ENCODE results near the gene HDAC9. TPM values are rescaled to one million over a fixed set of nuclear protein-coding genes. Genes with fewer than 3 reads are reported as not detected.

HDAC9 gene
- total RNA-seq, 2 experiments from 2014 or later: 0.22 to 0.33 TPM

DNA sequence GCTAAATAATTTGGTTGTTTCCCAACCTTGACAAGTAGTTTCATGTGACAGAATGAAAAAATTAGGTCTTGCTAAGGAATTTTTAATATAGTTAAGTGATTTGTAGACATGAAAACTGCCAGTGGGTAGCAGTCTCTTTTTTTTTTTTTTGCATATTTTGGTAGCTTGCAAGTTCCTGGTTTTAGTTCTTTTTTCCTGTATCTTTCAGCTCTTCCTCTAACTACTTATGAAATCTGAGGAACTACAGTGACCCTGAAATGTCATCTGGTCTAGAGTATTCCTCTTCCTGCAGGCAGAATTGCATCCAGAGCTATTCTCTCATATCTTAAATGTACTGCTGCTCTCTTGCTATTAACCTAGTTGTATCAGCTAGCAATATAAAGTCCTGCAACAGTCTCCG is 160.4 kb downstream of the HDAC9 start:
- DNase-seq: no peak
- H3K36me3 Mint-ChIP-seq (ENCODE audit: low read depth): no peaks in the 10 kb centered on the region
- no peaks in the 10 kb centered on the region for H3K4me1 Mint-ChIP-seq
- ChIA-PET CTCF (interaction anchor here (0.7 to 1.6 kb wide), 2 partner anchors 10 to 1103 kb away, joined by 3 to 4 read pairs; no protein-coding TSS in a partner anchor), POLR2A (no interaction called here)
- H3K27ac Mint-ChIP-seq: no peak overlapping the region
- no peaks in the 10 kb centered on the region for H3K27me3 Mint-ChIP-seq
- H3K4me3 Mint-ChIP-seq: no peak overlapping the region
- no peaks in the 10 kb centered on the region for H3K9me3 Mint-ChIP-seq

DNA sequence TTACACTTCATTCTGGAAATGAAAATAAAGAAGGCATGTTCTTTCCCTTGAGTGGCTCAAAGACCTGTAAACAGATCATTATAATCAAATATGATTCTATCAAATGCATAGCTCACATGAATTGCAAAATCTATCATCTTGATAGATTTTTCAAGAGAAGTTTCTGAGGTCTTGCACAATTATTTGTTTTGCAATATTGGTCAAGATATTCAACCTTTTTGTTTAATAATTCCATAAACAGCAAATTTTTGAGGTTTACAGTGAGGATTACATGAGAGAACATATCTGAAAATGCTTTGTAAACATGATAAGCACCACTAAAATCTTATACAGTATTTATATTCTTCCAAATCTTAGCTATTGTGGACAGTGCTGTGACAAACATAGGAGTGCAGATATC is 160.8 kb downstream of the HDAC9 start:
- POLR2A ChIA-PET: no interaction called here
- no peak overlapping the region for H3K4me3 Mint-ChIP-seq
- no peaks in the 10 kb centered on the region for H3K36me3 Mint-ChIP-seq (ENCODE audit: low read depth)

DNA sequence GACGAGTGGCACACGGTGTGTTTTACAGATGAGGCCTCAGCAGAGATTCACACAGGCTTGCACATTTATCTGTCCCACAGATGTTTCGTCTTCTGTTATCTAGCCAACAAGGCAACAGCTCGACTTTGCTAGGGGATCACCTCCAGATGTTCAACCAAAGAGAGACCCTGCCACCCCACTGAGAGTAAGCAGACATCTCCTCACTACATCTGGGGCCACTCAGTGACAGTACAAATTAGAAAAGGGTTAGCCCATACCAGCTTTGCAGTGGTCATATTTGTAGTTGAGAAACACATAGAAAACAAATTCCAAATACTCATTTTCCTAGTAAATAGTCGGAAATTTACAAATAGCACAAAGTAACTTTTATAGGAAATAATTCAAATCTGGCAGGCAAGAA is 164.2 kb downstream of the HDAC9 start:
- ChIA-PET CTCF (no interaction called here), POLR2A (no interaction called here)
- H3K36me3 Mint-ChIP-seq (ENCODE audit: low read depth): no peaks in the 10 kb centered on the region
- no peak overlapping the region for H3K27ac Mint-ChIP-seq
- H3K4me3 Mint-ChIP-seq: no peak overlapping the region
- H3K9me3 Mint-ChIP-seq: no peaks in the 10 kb centered on the region
- no peaks in the 10 kb centered on the region for H3K27me3 Mint-ChIP-seq
- no peak for DNase-seq
- no peaks in the 10 kb centered on the region for H3K4me1 Mint-ChIP-seq

More for the DNA sequence above, 160.8 kb downstream of the HDAC9 start:
- CTCF ChIA-PET: interaction anchor here (1.6 kb wide), 1 partner anchor 10 kb away, joined by 4 read pairs; no protein-coding TSS in a partner anchor
- Mint-ChIP-seq H3K4me1 (no peaks in the 10 kb centered on the region), H3K27ac (no peak overlapping the region), H3K27me3 (no peaks in the 10 kb centered on the region), H3K9me3 (no peaks in the 10 kb centered on the region)
- no peak for DNase-seq

DNA sequence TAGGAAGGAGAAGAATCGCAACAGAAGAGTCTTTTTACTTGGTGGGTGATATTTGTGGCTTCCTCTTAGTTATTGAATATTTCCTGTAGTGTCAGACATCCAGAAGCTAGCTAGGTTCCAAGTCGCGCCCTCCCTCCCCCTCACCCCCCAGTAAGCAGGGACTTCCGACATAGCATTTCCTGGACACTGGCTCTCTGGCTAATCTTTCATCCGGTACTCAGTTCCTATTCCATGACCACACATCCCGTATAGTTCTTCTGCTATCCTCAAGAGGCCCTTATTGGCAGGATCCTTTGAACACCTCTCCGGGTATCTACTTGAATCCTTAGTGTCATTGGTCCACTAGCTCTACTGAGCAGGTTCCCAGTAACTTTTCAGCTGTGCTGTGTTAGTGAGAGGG is 167.8 kb downstream of the HDAC9 start:
- POLR2A ChIA-PET: no interaction called here
- Mint-ChIP-seq H3K27ac (no peak overlapping the region), H3K36me3 (ENCODE audit: low read depth) (no peaks in the 10 kb centered on the region), H3K4me1 (no peaks in the 10 kb centered on the region), H3K27me3 (no peaks in the 10 kb centered on the region), H3K4me3 (no peak overlapping the region), H3K9me3 (no peaks in the 10 kb centered on the region)
- DNase-seq: no peak
- CTCF ChIA-PET: no interaction called here

DNA sequence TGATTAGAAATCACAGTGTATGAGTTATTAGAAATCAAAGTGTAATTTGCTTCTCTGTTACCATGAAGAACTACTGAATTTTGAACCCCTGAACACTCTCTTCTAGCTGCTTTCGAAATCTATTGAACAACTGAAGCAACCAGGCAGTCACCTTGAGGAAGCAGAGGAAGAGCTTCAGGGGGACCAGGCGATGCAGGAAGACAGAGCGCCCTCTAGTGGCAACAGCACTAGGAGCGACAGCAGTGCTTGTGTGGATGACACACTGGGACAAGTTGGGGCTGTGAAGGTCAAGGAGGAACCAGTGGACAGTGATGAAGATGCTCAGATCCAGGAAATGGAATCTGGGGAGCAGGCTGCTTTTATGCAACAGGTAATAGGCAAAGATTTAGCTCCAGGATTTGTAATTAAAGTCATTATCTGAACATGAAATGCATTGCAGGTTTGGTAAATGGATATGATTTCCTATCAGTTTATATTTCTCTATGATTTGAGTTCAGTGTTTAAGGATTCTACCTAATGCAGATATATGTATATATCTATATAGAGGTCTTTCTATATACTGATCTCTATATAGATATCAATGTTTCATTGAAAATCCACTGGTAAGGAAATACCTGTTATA is 170.7 kb downstream of the HDAC9 start:
- ChIA-PET CTCF (interaction anchor here (0.9 to 1.2 kb wide), 2 partner anchors 10 to 12 kb away, joined by 3 to 4 read pairs; no protein-coding TSS in a partner anchor), POLR2A (no interaction called here)
- Mint-ChIP-seq H3K9me3 (no peaks in the 10 kb centered on the region), H3K27ac (no peak overlapping the region), H3K4me3 (no peak overlapping the region), H3K36me3 (ENCODE audit: low read depth) (no peaks in the 10 kb centered on the region), H3K4me1 (no peaks in the 10 kb centered on the region), H3K27me3 (no peaks in the 10 kb centered on the region)
- DNase-seq: peak; percentile 71

DNA sequence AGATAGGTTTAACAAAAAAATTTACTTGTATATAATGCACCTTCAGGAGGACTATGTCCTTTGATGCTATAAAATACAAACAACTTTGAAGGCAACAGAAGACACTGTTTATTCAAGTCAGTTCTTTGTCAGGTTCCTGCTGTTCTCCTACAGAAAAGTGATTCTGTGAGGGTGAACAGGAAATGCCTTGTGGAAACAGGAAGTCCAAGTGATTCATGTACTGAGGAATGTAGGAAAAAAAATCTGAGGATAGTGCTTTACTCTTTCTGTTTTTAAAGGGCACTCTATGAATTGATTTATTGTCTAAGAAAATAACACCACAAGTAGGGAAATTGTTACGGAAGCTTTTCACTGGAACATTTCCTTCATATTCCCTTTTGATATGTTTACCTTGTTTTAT is 171.9 kb downstream of the HDAC9 start:
- Mint-ChIP-seq H3K9me3 (no peaks in the 10 kb centered on the region), H3K4me3 (no peak overlapping the region), H3K27ac (no peak overlapping the region), H3K36me3 (ENCODE audit: low read depth) (no peaks in the 10 kb centered on the region), H3K27me3 (no peaks in the 10 kb centered on the region), H3K4me1 (no peaks in the 10 kb centered on the region)
- ChIA-PET CTCF (no interaction called here), POLR2A (no interaction called here)
- no peak for DNase-seq

DNA sequence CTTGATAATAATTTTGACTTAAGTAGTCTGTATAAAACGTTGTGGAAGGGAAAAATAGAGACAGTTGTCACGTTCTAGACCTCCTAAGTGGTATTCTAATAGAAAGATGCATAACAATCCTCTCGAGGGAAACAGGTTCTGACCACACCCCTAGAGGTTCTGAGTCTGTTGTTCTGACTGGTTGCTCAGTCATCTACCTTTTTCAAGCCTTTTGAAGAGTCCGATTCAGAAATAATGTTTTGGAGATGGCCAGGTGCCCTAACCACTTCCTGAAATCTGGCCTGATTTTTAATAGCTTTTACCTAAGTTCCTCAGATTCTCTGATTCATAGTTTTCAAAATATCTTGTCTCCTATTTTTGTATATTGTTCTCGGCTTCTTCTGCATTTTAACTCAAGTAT is 175.6 kb downstream of the HDAC9 start:
- H3K27ac Mint-ChIP-seq: no peak overlapping the region
- DNase-seq: no peak
- no peaks in the 10 kb centered on the region for H3K36me3 Mint-ChIP-seq (ENCODE audit: low read depth)
- ChIA-PET POLR2A (no interaction called here), CTCF (interaction anchor here (0.6 kb wide), 1 partner anchor 1986 kb away, joined by 4 read pairs; no protein-coding TSS in a partner anchor)
- H3K4me3 Mint-ChIP-seq: no peak overlapping the region
- H3K27me3 Mint-ChIP-seq: no peaks in the 10 kb centered on the region
- no peaks in the 10 kb centered on the region for H3K4me1 Mint-ChIP-seq
- H3K9me3 Mint-ChIP-seq: no peaks in the 10 kb centered on the region

DNA sequence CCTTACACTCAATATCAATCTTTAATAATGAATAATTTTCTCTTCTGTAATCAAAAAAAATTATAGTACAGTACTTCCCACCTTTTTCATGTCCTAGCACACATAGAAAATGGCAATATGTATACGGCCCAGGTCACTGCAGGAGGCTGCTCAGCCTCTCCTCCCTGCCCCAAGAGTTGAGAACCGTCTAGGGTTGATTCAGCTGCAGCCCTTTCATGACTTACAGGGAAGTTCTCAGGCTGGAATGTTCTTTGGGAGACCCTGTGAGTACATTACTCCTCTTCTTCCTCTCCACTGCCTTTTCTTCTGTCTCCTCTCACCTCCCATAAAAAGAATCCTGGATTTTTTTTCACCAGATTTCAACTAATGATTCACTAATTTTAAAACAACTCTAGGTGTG is 180.0 kb downstream of the HDAC9 start:
- H3K4me3 Mint-ChIP-seq: no peak overlapping the region
- ChIA-PET POLR2A (no interaction called here), CTCF (no interaction called here)
- no peaks in the 10 kb centered on the region for H3K9me3 Mint-ChIP-seq
- H3K36me3 Mint-ChIP-seq (ENCODE audit: low read depth): no peaks in the 10 kb centered on the region
- no peak overlapping the region for H3K27ac Mint-ChIP-seq
- H3K27me3 Mint-ChIP-seq: no peaks in the 10 kb centered on the region
- no peaks in the 10 kb centered on the region for H3K4me1 Mint-ChIP-seq
- DNase-seq: no peak

DNA sequence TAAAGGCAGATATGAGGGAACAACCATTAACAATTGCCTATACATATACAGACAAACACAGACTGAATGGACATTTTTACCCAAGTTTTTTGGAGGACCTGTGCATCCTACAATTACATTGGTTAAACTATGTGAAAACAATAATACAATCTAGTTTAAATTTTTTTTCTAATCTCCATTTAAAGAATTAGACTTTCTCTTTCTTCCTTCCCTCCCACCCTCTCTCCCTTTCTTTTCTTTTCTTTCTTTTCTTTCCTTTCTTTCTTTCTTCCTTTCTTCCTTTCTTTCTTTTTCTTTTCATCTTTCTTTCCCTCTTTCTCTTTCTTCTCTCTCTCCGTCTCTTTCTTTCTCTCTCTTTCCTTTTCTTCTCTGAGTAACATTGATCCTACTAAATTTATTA is 183.7 kb downstream of the HDAC9 start:
- H3K27me3 Mint-ChIP-seq: no peaks in the 10 kb centered on the region
- H3K4me1 Mint-ChIP-seq: no peaks in the 10 kb centered on the region
- ChIA-PET POLR2A (no interaction called here), CTCF (no interaction called here)
- no peaks in the 10 kb centered on the region for H3K9me3 Mint-ChIP-seq
- no peaks in the 10 kb centered on the region for H3K36me3 Mint-ChIP-seq (ENCODE audit: low read depth)
- H3K4me3 Mint-ChIP-seq: no peak overlapping the region
- DNase-seq: no peak
- no peak overlapping the region for H3K27ac Mint-ChIP-seq

DNA sequence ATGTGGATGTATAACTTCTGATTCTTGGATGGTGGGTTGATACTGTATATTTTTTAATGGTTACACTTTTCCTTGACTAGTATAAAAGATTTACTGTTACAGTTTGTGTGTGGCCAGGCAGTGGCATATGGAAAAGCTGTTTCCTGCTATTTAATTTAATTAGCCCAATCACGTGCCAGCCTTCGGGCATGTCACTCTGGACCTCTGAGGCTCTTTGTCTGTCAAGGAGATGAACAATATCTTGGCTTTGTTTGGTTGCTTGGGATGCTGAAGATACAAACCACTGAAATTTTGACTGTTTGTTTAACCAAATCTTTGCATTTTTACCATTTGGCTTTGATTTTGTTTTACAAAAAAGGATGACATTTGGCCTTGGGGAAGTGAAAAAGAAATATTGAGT is 185.0 kb downstream of the HDAC9 start:
- H3K36me3 Mint-ChIP-seq (ENCODE audit: low read depth): no peaks in the 10 kb centered on the region
- ChIA-PET POLR2A (no interaction called here), CTCF (no interaction called here)
- H3K9me3 Mint-ChIP-seq: no peaks in the 10 kb centered on the region
- no peak for DNase-seq
- H3K27ac Mint-ChIP-seq: no peak overlapping the region
- H3K4me1 Mint-ChIP-seq: peaks cover 4% of the 10 kb centered on the region
- H3K27me3 Mint-ChIP-seq: no peaks in the 10 kb centered on the region
- H3K4me3 Mint-ChIP-seq: no peak overlapping the region

DNA sequence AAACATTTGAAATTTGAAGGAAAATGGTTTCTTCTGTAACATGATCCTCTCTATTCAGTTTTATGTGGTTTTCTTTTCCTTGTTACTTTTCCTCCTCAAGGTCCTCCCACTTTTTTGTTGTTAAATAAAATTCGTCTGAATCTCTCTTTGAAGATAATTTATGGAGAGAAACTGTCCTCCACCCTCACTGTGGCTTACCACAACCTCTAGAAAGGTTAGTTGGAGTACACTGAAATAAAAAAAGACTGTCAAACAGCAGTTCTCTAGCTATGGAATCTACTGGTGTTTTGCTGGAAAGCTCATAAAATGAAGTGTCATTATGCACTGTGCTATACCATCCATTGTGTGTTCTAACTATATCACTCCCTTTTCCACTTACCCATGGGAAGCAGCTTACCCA is 189.4 kb downstream of the HDAC9 start:
- H3K36me3 Mint-ChIP-seq (ENCODE audit: low read depth): no peaks in the 10 kb centered on the region
- peaks cover 4% of the 10 kb centered on the region for H3K4me1 Mint-ChIP-seq
- H3K4me3 Mint-ChIP-seq: no peak overlapping the region
- H3K27ac Mint-ChIP-seq: no peak overlapping the region
- DNase-seq: no peak
- H3K9me3 Mint-ChIP-seq: no peaks in the 10 kb centered on the region
- H3K27me3 Mint-ChIP-seq: no peaks in the 10 kb centered on the region
- ChIA-PET CTCF (no interaction called here), POLR2A (no interaction called here)

DNA sequence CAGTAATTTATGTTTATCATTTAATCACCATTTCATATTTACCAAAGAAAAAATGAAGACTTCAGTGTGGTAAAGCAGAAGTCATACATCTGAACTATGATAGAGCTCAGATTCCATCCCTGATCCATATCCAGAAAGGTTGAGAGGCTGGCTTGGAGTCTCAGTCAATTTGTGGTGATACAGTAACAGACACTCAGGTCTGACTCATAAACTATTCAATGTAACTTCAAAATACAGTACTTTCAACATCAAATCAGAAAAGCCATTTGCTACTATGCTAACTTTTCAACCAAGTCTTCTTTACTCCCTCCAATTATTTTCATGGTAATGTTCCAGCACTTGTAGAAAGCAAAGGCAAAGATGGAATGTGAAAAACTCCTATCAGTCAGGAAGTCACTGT is 190.4 kb downstream of the HDAC9 start:
- Mint-ChIP-seq H3K4me1 (peaks cover 4% of the 10 kb centered on the region), H3K36me3 (ENCODE audit: low read depth) (no peaks in the 10 kb centered on the region), H3K4me3 (no peak overlapping the region), H3K9me3 (no peaks in the 10 kb centered on the region), H3K27ac (no peak overlapping the region), H3K27me3 (no peaks in the 10 kb centered on the region)
- DNase-seq: no peak
- ChIA-PET CTCF (no interaction called here), POLR2A (no interaction called here)

DNA sequence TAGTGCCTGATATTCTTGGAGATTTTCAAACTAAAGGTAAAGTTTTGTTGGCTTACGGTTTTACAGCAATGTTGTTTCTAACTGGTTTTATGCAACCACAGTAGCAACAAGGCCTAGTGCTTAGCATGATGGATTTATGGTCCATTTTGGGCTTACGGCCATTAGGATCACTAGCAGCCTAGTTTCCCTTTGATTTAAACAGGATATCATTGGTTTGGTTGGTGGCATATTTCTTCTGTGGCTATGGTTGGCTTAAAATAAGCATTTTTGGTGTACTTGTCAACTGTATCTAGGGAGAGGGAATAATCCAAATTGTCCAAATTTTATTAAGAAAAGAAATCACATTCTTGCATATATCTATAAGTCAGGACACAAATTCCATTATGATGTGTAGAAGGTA is 194.0 kb downstream of the HDAC9 start:
- no peak for DNase-seq
- ChIA-PET CTCF (no interaction called here), POLR2A (no interaction called here)
- no peaks in the 10 kb centered on the region for H3K27me3 Mint-ChIP-seq
- no peaks in the 10 kb centered on the region for H3K9me3 Mint-ChIP-seq
- H3K27ac Mint-ChIP-seq: no peak overlapping the region
- no peak overlapping the region for H3K4me3 Mint-ChIP-seq
- H3K4me1 Mint-ChIP-seq: peaks cover 4% of the 10 kb centered on the region
- no peaks in the 10 kb centered on the region for H3K36me3 Mint-ChIP-seq (ENCODE audit: low read depth)

DNA sequence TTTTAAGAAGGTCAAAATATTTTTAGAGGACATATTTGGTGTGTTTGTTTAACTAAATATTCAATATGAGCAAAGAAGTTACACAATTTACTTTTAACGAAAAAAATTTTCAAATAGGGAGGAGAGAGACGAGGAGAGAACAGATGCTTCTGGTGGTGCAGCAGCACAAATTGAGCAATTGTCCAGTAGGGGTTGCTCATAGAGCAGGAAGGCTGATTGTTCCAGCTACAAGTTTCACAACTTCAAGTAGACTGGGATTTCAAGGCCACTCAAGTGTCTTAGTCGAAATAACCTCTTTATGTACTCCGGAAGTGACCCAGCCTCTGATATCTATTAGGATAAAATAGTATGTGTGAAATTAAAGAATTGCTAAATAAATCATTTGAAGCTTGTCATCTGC is 197.9 kb downstream of the HDAC9 start:
- Mint-ChIP-seq H3K27me3 (no peaks in the 10 kb centered on the region), H3K27ac (no peak overlapping the region), H3K36me3 (ENCODE audit: low read depth) (no peaks in the 10 kb centered on the region), H3K4me3 (no peak overlapping the region), H3K4me1 (no peaks in the 10 kb centered on the region), H3K9me3 (no peaks in the 10 kb centered on the region)
- DNase-seq: no peak
- ChIA-PET POLR2A (interaction anchor here (0.6 kb wide), 1 partner anchor 117 kb away, joined by 9 read pairs; no protein-coding TSS in a partner anchor), CTCF (no interaction called here)
